Upper lobe of left lung (tissue), 4 donors: ENCODE results near the gene WRNIP1.

Source experiments
- CTCF ChIP-seq, 6 experiments: fragments of 450-650 bp in 4 of 6; fragments of 200-600 bp in 2 of 6; sonication (generic) in 2 of 6; IDR thresholded peaks; one replicate each; pipeline ENCODE4 v1.5.1; 2016 to 2019; ENCODE audit warnings: antibody characterized with exemption in 6 of 6
- POLR2A ChIP-seq, 4 donors: fragments of 450-650 bp; IDR thresholded peaks; one replicate each; pipeline ENCODE4 v1.5.1; 2016 to 2017; ENCODE audit warnings: antibody characterized with exemption in 4 of 4, mild to moderate bottlenecking in 2 of 4

GRCh38 chr6:2721219-2721618 is 44.0 kb upstream of the WRNIP1 start:
- TF ChIP-seq CTCF (IDR thresholded peaks at IDR 0.05) = no peak
- TF ChIP-seq POLR2A (IDR thresholded peaks at IDR 0.05) = no peak
